AML-193 (cell line): ENCODE results near the gene GLP1R.

Experiments
- DNase-seq, 2 experiments: peaks; one replicate each; lab custom pipeline; 2025; lab: John Stamatoyannopoulos, UW

Gene GLP1R

GRCh38 chr6:39062014-39062740 lies 13.6 kb downstream of the GLP1R start:
- no peak for DNase-seq

GRCh38 chr6:39063526-39063925 lies 14.9 kb downstream of the GLP1R start:
- DNase-seq, result no peak

GRCh38 chr6:39065561-39065960 lies 17.0 kb downstream of the GLP1R start:
- no peak for DNase-seq

GRCh38 chr6:39068391-39068790 lies 19.8 kb downstream of the GLP1R start:
- DNase-seq, result no peak

GRCh38 chr6:39072830-39073229 lies 24.2 kb downstream of the GLP1R start:
- no peak for DNase-seq

GRCh38 chr6:39073471-39074355 lies 25.1 kb downstream of the GLP1R start:
- no peak for DNase-seq

- no peak for DNase-seq
These were observed 25.9 kb downstream of the GLP1R start for GRCh38 chr6:39074486-39074885.

- no peak for DNase-seq
These were observed 26.6 kb downstream of the GLP1R start for GRCh38 chr6:39075010-39075686.

GRCh38 chr6:39075807-39076622 lies 27.4 kb downstream of the GLP1R start:
- no peak for DNase-seq

GRCh38 chr6:39076623-39077535 lies 28.3 kb downstream of the GLP1R start:
- DNase-seq, result no peak

- DNase-seq, result no peak
These were observed 29.5 kb downstream of the GLP1R start for GRCh38 chr6:39077882-39078594.

GRCh38 chr6:39078695-39079094 lies 30.1 kb downstream of the GLP1R start:
- DNase-seq, result no peak

- no peak for DNase-seq
These were observed 30.9 kb downstream of the GLP1R start for GRCh38 chr6:39079197-39080125.

GRCh38 chr6:39080246-39080875 lies 31.8 kb downstream of the GLP1R start:
- DNase-seq, result no peak

GRCh38 chr6:39082310-39082709 lies 33.7 kb downstream of the GLP1R start:
- DNase-seq, result no peak

GRCh38 chr6:39083231-39083634 lies 34.7 kb downstream of the GLP1R start:
- DNase-seq, result no peak

GRCh38 chr6:39084506-39084905 lies 35.9 kb downstream of the GLP1R start:
- no peak for DNase-seq

- DNase-seq, result no peak
These were observed 36.7 kb downstream of the GLP1R start for GRCh38 chr6:39085129-39085797.
